NCI-H2227 treated with DMSO at 0.1 percent for 48 hours (cell line): Measurements from ENCODE around the gene EYA2.
"Not testable (repeated sequence)": the region's sequence is repeated elsewhere in the genome, so short reads cannot be mapped to it uniquely, and the experiment has no call there.

Experiments used
- DNase-seq: peaks from one replicate; lab custom pipeline; 2025; lab: John Stamatoyannopoulos, UW

The EYA2 gene

GRCh38 chr20:47206552-47206951 is 311.9 kb downstream of the EYA2 start:
- DNase-seq, result not testable (repeated sequence)

- no peak for DNase-seq
These were observed 312.5 kb downstream of the EYA2 start for GRCh38 chr20:47206962-47207641.

GRCh38 chr20:47208534-47209174 is 314.0 kb downstream of the EYA2 start:
- no peak for DNase-seq

GRCh38 chr20:47209982-47210381 is 315.3 kb downstream of the EYA2 start:
- DNase-seq, result no peak

GRCh38 chr20:47210470-47210869 is 315.8 kb downstream of the EYA2 start:
- no peak for DNase-seq

GRCh38 chr20:47211036-47211435 is 316.4 kb downstream of the EYA2 start:
- no peak for DNase-seq

- no peak for DNase-seq
These were observed 318.1 kb downstream of the EYA2 start for GRCh38 chr20:47212606-47213207.

GRCh38 chr20:47213966-47214365 is 319.3 kb downstream of the EYA2 start:
- DNase-seq, result no peak

- no peak for DNase-seq
These were observed 321.2 kb downstream of the EYA2 start for GRCh38 chr20:47215653-47216397.

- DNase-seq, result no peak
These were observed 322.3 kb downstream of the EYA2 start for GRCh38 chr20:47216819-47217410.

- no peak for DNase-seq
These were observed 323.1 kb downstream of the EYA2 start for GRCh38 chr20:47217482-47218446.

- DNase-seq, result peak; percentile 10
These were observed 325.5 kb downstream of the EYA2 start for GRCh38 chr20:47220161-47220582.

GRCh38 chr20:47221036-47221625 is 326.5 kb downstream of the EYA2 start:
- DNase-seq, result no peak

- DNase-seq, result no peak
These were observed 328.0 kb downstream of the EYA2 start for GRCh38 chr20:47222468-47223119.

- no peak for DNase-seq
These were observed 329.3 kb downstream of the EYA2 start for GRCh38 chr20:47223896-47224295.

- DNase-seq, result no peak
These were observed 329.7 kb downstream of the EYA2 start for GRCh38 chr20:47224300-47224791.

GRCh38 chr20:47224857-47225256 is 330.2 kb downstream of the EYA2 start:
- DNase-seq, result no peak

- DNase-seq, result no peak
These were observed 330.8 kb downstream of the EYA2 start for GRCh38 chr20:47225458-47225857.

- no peak for DNase-seq
These were observed 332.5 kb downstream of the EYA2 start for GRCh38 chr20:47227119-47227518.

GRCh38 chr20:47227576-47227975 is 332.9 kb downstream of the EYA2 start:
- no peak for DNase-seq
